AG09319 (cell line): ENCODE data around the gene MYO3B.

Experiments
- DNase-seq: peaks from one replicate; pipeline ENCODE4 v3.0.0-alpha.2; 2010; ENCODE audit warnings: low read depth; ENCODE audit errors: extremely low read depth
- TF ChIP-seq, protein P1 (sequence below): IDR thresholded peaks from 2 replicates; pipeline ENCODE4 v1.5.1; 2011; ENCODE audit warnings: low read depth, mild to moderate bottlenecking, inconsistent platforms, low read length, moderate library complexity

Gene MYO3B

DNA sequence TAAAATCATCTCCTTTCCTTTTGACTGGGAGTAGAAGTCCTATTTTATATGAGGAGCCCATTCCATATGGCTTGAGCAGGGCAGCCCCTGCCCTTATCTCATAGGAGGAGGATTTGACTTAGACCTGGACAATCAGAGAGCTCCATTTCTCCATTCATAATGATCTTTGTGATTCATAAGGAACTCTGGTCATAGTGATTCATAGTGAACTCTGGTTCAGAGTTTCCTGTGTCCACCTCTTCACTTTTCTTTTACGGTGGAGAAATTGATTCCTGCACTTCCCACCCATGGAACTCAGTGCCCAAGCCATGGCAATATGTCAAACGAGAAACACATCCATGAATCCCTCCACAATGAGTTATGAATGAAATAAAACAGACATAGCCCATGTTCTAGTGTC is 12.8 kb upstream of the MYO3B start:
- DNase-seq, result no peak

DNA sequence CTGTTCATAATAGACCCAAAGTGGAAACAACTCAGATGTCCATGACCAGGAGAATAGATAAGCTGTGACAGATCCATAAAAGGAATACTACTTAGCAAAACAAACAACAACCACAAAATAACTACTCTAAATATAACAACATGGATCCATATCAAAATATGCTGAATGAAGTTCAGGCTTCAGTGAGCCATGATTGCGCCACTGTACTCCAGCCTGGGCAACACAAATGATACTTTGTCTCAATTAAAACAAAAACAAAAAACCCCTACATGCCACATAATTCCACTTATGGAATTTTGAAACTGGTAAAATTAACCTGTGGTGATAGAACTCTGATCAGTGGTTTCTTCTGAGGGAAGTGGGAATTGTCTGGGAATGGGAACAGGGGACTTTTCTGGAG is 11.2 kb upstream of the MYO3B start:
- TF ChIP-seq, protein P1, sequence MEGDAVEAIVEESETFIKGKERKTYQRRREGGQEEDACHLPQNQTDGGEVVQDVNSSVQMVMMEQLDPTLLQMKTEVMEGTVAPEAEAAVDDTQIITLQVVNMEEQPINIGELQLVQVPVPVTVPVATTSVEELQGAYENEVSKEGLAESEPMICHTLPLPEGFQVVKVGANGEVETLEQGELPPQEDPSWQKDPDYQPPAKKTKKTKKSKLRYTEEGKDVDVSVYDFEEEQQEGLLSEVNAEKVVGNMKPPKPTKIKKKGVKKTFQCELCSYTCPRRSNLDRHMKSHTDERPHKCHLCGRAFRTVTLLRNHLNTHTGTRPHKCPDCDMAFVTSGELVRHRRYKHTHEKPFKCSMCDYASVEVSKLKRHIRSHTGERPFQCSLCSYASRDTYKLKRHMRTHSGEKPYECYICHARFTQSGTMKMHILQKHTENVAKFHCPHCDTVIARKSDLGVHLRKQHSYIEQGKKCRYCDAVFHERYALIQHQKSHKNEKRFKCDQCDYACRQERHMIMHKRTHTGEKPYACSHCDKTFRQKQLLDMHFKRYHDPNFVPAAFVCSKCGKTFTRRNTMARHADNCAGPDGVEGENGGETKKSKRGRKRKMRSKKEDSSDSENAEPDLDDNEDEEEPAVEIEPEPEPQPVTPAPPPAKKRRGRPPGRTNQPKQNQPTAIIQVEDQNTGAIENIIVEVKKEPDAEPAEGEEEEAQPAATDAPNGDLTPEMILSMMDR, result no peak
- DNase-seq, result no peak

More for the DNA sequence above, 12.8 kb upstream of the MYO3B start:
- TF ChIP-seq, protein P1, result no peak

- TF ChIP-seq, protein P1, result no peak
- no peak for DNase-seq
Observed at GRCh38 chr2:170170281-170171040, 7.5 kb upstream of the MYO3B start.

DNA sequence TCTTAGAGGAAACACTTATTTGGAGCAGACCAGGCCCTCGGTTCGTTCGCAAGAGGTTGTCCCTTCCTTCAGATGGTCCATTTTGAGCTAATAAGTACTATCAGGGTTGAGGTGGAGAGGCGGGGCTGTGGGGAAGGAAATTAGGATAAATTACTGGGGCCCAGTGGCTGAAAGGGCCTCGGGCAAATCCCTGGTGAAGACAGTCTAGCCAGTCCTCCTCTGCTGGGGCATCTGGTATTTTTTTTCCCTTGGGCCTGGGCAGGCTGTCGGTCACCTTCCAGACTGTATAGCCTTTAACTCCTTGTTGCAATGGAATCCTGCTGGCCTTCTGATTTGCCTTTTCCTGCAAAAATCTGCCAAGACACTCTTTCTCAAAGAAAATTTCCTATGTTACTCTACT is 1.7 kb upstream of the MYO3B start:
- TF ChIP-seq, protein P1, result no peak
- DNase-seq, result no peak

DNA sequence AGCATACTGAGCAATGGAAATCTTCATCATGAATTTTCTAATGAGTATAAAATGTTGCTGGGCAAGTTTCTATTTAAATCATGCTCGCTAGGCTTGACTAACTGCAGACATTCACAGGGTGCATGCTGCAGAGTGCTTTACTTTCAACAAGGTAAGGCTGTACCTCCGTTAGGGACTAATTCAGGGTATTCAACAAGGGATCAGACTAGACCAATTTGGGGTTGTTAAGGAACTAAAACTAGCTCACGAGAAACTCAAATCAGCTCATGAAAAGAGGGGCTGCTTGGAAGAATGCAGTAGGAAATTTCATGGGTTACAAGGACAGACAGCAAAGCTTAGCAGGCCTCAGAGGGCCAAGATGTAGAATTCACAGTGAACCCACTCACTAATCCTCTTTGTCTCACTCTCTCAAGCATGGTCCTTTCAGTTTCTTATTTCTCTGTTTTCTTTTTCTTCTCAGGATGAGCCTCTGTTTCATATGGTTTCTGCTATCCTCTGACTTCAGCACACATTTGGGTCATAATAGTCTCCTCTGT is 2.2 kb downstream of the MYO3B start:
- no peak for DNase-seq
- TF ChIP-seq, protein P1, result no peak

DNA sequence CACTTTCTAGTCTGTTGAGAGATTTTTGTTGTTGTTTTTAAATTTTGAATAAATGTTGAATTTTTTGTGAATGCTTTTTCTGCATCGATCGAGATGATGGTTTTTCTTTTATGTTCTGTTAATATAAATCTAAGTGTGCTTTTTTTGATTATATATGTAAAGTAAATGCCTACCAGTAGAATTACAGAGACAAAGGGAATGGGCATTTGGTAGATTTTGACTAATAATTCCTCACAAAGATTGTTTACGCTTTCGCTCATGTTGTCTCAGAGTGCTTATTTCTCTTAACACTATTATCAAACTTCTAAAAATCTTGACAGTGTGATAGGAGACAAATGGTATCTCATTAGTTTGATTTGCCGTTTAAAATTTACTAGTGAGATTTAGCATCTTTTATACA is 3.7 kb downstream of the MYO3B start:
- no peak for DNase-seq
- TF ChIP-seq, protein P1, result no peak

DNA sequence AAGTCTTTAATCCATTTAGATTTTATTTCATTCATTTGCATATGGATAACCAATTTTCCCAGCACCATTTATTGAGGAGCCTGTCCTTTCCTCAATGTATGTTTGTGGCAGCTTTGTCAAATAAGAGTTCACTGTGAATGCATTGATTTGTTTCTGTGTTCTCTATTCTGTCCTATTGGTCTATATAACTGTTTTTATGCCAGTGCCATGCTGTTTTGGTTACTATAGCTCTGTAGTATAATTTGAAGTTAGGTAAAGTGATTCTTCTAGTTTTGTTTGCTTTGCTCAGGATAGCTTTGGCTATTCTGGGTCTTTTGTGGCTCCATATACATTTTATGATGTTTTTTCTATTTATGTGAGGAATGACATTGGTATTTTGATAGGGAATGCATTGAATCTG is 7.4 kb downstream of the MYO3B start:
- no peak for DNase-seq
- TF ChIP-seq, protein P1, result no peak
